Chondrocyte (in vitro differentiated cells): ENCODE results near the gene STIMATE. TPM values are rescaled to one million over a fixed set of nuclear protein-coding genes. Genes with fewer than 3 reads are reported as not detected.
A peak's percentile ranks its signal among the peaks of the same experiment; 100 is the strongest.

Experiments
- DNase-seq: peaks from one replicate; pipeline ENCODE4 v3.0.0; 2021; ENCODE audit warnings: mixed read lengths, low spot score
- H3K27ac Mint-ChIP-seq: one replicate; pipeline ENCODE4 v1.8.0; 2021; ENCODE audit warnings: mild to moderate bottlenecking, moderate library complexity, mixed read lengths; ENCODE audit not compliant: unreplicated experiment
- H3K27me3 Mint-ChIP-seq: 2 replicates; pipeline ENCODE4 v1.8.0; 2021; ENCODE audit warnings: low read depth, mixed read lengths
- H3K36me3 Mint-ChIP-seq: 2 replicates; pipeline ENCODE4 v1.8.0; 2021; ENCODE audit warnings: low read depth, mixed read lengths
- H3K4me1 Mint-ChIP-seq: 2 replicates; pipeline ENCODE4 v1.8.0; 2021; ENCODE audit warnings: low read depth, mild to moderate bottlenecking, mixed read lengths
- H3K4me3 Mint-ChIP-seq: one replicate; pipeline ENCODE4 v1.8.0; 2021; ENCODE audit warnings: mild to moderate bottlenecking, moderate library complexity, mixed read lengths; ENCODE audit not compliant: unreplicated experiment
- H3K9me3 Mint-ChIP-seq: 2 replicates; pipeline ENCODE4 v1.8.0; 2021; ENCODE audit warnings: low read depth, mixed read lengths
- CTCF ChIP-seq: fragments of 200-600 bp; sonication (generic); IDR thresholded peaks from 2 replicates; pipeline ENCODE4 v1.5.0; 2021; ENCODE audit warnings: antibody characterized with exemption, mild to moderate bottlenecking, moderate library complexity
- total RNA-seq: library from RNA; stranded (reverse); gene quantifications from 3 replicates; pipeline ENCODE4 v1.2.1, GENCODE V29; 2021

STIMATE gene
- total RNA-seq, 1 donor from 2014 or later: 19.0 TPM

- no peaks in the 10 kb centered on the region for H3K27me3 Mint-ChIP-seq
- no peak overlapping the region for H3K27ac Mint-ChIP-seq
- no peaks in the 10 kb centered on the region for H3K9me3 Mint-ChIP-seq
- peaks cover 41% of the 10 kb centered on the region for H3K4me1 Mint-ChIP-seq
- peaks cover 5% of the 10 kb centered on the region for H3K36me3 Mint-ChIP-seq
- no peak for TF ChIP-seq CTCF
- no peak overlapping the region for H3K4me3 Mint-ChIP-seq
- DNase-seq: no peak
Measured at GRCh38 chr3:52847726-52848125, 49.6 kb downstream of the STIMATE start.

GRCh38 chr3:52847241-52847640 is 50.1 kb downstream of the STIMATE start:
- peaks cover 41% of the 10 kb centered on the region for H3K4me1 Mint-ChIP-seq
- peak overlapping the region; percentile 95 for H3K27ac Mint-ChIP-seq

GRCh38 chr3:52846432-52846965 is 50.8 kb downstream of the STIMATE start:
- no peak for DNase-seq
- Mint-ChIP-seq H3K27me3 (no peaks in the 10 kb centered on the region), H3K36me3 (peaks cover 8% of the 10 kb centered on the region), H3K4me3 (no peak overlapping the region), H3K4me1 (peaks cover 45% of the 10 kb centered on the region), H3K9me3 (no peaks in the 10 kb centered on the region), H3K27ac (peak overlapping the region; percentile 95)
- no peak for TF ChIP-seq CTCF

More at GRCh38 chr3:52847241-52847640, 50.1 kb downstream of the STIMATE start:
- no peak for DNase-seq
- Mint-ChIP-seq H3K27me3 (no peaks in the 10 kb centered on the region), H3K4me3 (no peak overlapping the region), H3K36me3 (peaks cover 5% of the 10 kb centered on the region), H3K9me3 (no peaks in the 10 kb centered on the region)
- no peak for TF ChIP-seq CTCF

GRCh38 chr3:52845691-52846431 is 51.5 kb downstream of the STIMATE start:
- peaks cover 10% of the 10 kb centered on the region for H3K36me3 Mint-ChIP-seq
- no peaks in the 10 kb centered on the region for H3K27me3 Mint-ChIP-seq
- peaks cover 51% of the 10 kb centered on the region for H3K4me1 Mint-ChIP-seq
- no peaks in the 10 kb centered on the region for H3K9me3 Mint-ChIP-seq
- no peak overlapping the region for H3K4me3 Mint-ChIP-seq
- no peak for DNase-seq
- peak; percentile 71 for TF ChIP-seq CTCF
- H3K27ac Mint-ChIP-seq: peak overlapping the region; percentile 95

- no peak for TF ChIP-seq CTCF
Measured at GRCh38 chr3:52845157-52845556, 52.2 kb downstream of the STIMATE start.

More at GRCh38 chr3:52845157-52845556, 52.2 kb downstream of the STIMATE start:
- Mint-ChIP-seq H3K9me3 (no peaks in the 10 kb centered on the region), H3K4me3 (peak overlapping the region; percentile 47), H3K27ac (peak overlapping the region; percentile 95), H3K36me3 (peaks cover 12% of the 10 kb centered on the region), H3K27me3 (no peaks in the 10 kb centered on the region), H3K4me1 (peaks cover 52% of the 10 kb centered on the region)
- DNase-seq: no peak
